ENCODE results near the gene CHIT1.

DNA sequence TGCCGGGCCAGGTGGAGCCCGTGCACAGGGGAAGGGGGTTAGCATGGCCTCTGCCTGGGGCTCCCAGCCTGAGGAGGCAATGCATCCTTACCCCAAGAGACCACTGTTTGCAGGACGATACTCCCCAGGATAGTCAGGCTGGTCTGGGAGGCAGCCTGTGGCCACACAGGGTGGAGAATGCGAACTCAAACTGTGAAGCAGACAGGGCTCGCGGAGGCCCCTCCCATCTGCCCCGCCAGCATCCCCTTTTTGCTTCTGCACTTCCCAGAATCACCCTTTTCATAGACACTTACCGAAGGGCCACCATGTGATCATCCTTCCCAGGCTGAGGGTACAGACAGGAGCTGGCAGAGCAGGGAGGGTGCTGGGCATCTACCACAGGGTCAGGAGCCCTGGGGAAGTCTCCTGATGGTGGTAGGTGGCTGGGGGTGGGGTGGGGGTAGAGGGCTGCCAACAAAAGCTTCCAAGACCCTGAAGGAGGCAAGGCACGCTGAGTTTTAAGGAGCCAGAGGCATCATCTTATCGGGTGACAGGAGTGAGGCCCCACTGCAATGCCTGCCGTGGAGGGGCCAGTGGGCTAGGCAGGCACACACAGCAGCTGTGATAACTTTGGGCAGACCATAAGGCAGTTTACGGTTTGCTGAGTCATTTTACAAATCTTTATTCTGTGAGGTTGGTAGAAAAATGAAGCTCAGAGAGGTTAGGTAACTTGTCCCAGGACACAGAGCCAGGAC, 44.6 kb upstream of the CHIT1 start:
- TF ChIP-seq, protein P1, sequence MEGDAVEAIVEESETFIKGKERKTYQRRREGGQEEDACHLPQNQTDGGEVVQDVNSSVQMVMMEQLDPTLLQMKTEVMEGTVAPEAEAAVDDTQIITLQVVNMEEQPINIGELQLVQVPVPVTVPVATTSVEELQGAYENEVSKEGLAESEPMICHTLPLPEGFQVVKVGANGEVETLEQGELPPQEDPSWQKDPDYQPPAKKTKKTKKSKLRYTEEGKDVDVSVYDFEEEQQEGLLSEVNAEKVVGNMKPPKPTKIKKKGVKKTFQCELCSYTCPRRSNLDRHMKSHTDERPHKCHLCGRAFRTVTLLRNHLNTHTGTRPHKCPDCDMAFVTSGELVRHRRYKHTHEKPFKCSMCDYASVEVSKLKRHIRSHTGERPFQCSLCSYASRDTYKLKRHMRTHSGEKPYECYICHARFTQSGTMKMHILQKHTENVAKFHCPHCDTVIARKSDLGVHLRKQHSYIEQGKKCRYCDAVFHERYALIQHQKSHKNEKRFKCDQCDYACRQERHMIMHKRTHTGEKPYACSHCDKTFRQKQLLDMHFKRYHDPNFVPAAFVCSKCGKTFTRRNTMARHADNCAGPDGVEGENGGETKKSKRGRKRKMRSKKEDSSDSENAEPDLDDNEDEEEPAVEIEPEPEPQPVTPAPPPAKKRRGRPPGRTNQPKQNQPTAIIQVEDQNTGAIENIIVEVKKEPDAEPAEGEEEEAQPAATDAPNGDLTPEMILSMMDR (conservative IDR thresholded peaks at IDR 0.05): no peak
- no peak for TF ChIP-seq ZFX (IDR thresholded peaks at IDR 0.05)

Data from C4-2B (cell line).